HG03159 (cell line): ENCODE data around the gene MYO1D.
A peak's percentile ranks its signal among the peaks of the same experiment; 100 is the strongest.

Source experiments
- ATAC-seq: cut with Tn5 transposase; IDR thresholded peaks from one replicate; pipeline ENCODE4 v1.9.1; 2021; ENCODE audit warnings: mild to moderate bottlenecking, moderate library complexity; ENCODE audit not compliant: unreplicated experiment

Gene MYO1D

GRCh38 chr17:32591405-32591804, 285.5 kb downstream of the MYO1D start:
- ATAC-seq, result no peak

DNA sequence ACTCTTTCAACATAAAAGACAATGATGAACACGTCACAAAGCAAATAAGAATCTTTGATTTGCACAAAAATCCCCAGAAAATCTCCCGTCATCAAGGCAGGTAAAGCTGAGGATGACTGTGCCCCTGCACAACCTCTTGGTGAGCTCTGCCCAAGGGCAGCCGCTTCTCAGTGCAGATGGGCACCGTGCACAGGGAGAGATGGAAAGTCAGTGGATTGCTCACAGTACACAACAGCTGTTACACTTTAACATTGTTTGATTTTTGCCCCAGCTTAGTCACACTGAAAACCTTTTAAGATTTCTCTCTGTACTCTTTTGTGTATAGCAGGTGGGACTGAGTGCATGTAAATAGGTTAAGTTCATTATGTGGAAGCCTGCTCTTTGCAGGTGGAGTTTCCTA, 285.9 kb downstream of the MYO1D start:
- ATAC-seq, result no peak

DNA sequence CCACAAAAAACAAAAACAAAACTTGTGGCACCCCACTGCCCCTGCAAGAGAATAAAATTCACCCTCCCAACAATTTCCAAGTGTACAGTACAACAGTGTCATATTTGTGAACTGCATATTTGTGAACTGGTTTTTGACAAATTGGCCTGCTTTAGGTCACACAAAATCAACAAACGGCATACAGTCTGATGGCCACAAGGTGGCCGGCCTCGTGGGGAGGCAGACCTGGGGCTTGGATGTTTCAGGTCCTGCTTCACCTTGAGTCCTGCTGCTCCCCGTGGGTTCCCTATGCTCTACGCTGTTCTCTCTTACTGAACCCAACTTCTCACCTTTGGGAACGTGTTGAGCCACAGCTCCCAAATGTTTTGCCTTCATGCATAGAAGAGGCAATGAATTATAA, 287.9 kb downstream of the MYO1D start:
- no peak for ATAC-seq

GRCh38 chr17:32588135-32588534, 288.8 kb downstream of the MYO1D start:
- no peak for ATAC-seq

DNA sequence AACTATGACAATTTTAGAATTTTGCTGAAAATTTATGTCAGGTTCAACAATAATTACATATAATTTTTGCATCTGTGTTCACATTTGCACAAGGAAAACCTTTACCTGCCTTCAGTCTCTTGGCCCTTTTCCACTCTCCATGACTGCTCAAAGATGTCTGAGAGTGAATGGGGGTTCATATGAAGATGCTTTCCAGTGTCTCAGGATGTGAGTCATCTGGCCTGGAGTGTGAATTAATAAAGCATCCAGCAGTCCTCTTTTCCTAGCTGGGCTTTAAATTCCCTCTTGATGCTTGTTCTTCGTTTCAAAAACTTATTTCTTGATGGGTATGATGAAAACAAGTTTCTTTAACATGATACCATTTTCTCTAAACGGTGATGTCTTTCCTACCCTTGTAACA, 290.3 kb downstream of the MYO1D start:
- no peak for ATAC-seq

GRCh38 chr17:32584792-32585191, 292.1 kb downstream of the MYO1D start:
- ATAC-seq, result no peak

DNA sequence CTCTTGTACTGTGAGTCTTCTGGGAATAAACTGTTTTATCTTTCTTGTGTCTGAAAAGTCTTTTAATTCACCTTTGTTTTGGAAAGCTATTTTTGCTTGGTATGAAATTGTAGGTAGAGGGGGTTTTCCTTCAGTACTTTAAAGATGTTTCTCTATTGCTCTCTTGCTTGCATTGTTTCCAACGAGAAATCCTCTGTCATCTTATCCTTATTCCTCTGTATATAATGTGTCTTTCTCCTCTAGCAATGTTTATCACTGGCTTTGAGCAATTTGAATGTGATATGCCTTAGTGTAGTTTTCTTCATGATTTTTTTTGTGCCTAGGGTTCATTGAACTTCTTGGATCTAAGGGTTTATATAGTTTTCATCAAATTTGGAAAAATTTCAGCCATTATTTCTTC, 293.9 kb downstream of the MYO1D start:
- ATAC-seq, result no peak

DNA sequence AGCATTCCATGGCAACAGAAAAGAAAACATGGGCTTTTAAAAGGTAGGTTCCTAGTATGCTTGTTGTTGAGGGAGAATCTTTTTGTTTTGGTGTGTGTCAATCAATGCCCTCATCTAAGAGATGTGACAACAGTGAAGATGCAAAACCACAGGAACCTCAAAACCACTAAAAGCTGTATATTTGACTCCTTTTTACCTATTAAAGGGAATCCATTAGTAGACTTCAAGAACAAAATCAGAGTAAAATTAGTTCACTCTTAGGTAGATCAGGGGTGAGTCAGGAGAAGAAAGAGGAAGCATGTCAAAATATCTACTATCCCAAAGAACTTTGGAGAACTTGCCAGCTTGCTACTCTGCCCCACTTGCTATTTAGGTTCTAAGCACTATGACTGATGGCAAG, 301.1 kb downstream of the MYO1D start:
- no peak for ATAC-seq

DNA sequence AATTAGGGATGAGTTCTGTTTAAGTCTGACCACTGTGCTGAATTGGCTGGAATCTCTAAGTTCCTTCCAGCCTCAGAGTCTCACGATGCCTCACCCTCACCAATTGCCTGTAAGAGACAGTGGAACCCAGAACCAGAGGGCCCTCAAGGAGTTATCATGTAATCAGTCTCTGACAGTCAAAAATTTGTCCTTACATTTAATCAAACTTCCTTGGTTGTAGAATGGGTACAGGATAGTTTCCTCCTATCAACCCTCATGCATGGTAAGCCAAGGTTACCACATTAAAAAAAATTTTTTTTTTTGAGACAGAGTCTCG, 306.9 kb downstream of the MYO1D start:
- no peak for ATAC-seq

GRCh38 chr17:32569171-32570080, 307.5 kb downstream of the MYO1D start:
- ATAC-seq, result no peak

- no peak for ATAC-seq
These were observed 308.2 kb downstream of the MYO1D start for GRCh38 chr17:32568705-32569104.

DNA sequence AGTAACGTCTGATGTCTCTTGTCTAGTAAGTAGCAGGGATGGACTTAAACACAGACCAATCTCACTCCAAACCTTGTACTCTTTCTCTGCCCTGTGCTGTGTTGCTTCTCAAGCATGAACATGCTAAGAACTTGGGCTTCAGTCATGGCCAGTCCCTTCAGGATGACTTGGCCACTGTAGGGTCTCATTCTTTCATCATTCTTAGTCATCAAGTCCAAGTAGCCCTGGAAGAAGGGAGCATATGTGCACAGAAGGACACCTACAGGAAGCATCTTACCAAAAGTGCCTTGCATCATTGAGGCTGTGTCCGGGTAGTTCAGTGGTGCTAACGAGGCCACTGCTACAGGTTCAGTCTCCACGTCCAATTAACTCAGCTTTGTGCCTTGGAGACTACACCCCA, 309.4 kb downstream of the MYO1D start:
- ATAC-seq, result no peak

GRCh38 chr17:32567086-32567485, 309.8 kb downstream of the MYO1D start:
- ATAC-seq, result no peak

DNA sequence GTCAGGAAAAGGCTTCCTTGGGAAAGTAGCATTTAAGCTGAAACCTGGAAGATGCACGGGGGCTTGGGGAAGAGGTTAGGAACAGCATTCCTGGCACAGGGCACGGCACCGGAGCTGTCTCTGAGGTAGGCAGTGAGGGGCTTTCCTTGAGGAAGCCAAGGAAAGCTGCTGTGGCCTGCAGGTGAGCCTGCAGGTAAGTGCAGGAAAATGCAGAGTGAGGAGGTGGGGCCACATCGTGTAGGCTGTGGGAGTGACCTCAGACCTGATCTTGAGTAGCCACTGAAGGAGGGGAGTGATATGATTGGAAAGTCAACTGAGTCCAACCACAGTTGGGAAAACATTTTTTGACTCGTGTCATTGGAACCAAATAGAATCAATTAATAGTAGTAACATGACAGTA, 310.6 kb downstream of the MYO1D start:
- no peak for ATAC-seq

DNA sequence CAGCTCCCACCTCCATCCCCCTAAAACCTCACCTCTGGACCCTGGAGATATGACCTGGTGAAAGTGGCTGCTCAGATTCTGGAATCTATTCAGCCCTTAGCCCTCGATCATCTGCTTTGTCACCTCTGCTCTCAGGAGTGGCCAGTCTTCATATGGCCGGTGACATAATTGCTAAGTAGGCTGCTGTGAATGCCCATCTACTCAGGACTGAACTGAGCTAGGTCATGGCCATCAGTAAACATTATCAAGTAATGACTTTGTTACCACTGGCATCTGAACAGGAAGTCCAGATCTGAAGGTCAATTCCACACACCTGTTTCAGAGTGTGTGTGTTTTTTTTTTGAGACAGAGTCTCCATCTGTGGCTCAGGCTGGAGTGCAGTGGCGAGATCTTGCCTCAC, 311.5 kb downstream of the MYO1D start:
- no peak for ATAC-seq

DNA sequence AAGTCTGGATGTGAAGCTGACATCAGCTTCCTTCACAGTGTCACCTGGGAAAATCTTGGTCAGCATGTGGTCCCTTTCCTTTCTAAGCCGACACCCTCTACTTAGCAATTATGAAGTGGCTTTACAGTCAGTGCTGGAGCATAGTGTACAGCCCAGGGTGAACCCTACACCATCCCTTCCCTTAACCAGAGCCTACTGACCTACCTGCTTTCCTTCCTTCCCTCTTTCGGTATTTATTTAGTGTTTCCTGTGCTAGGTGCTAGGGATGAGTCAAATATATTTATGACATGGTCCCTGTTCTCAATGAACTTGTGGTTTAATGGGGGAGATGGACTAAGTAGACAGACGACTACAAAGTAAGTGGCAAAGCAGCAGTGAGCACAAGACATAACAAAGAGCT, 312.6 kb downstream of the MYO1D start:
- ATAC-seq, result no peak

DNA sequence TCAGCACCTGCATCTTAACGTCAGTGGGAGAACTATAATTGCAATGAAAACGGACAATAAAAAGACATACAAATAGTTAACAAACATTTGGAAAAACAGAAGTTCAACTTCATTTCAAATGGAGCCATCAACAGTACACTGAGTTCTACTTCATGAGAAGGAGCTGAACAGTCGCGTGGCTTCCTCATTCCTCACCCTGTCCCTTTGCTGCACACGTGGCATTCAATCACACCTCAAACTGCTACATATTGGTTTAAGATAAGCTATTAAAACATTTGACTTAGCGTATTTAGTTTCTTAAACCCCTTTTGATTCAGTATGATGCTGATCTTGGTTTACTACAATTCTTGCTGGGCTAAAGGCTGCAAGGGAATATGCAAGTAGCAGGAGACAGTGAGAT, 313.3 kb downstream of the MYO1D start:
- ATAC-seq, result no peak

DNA sequence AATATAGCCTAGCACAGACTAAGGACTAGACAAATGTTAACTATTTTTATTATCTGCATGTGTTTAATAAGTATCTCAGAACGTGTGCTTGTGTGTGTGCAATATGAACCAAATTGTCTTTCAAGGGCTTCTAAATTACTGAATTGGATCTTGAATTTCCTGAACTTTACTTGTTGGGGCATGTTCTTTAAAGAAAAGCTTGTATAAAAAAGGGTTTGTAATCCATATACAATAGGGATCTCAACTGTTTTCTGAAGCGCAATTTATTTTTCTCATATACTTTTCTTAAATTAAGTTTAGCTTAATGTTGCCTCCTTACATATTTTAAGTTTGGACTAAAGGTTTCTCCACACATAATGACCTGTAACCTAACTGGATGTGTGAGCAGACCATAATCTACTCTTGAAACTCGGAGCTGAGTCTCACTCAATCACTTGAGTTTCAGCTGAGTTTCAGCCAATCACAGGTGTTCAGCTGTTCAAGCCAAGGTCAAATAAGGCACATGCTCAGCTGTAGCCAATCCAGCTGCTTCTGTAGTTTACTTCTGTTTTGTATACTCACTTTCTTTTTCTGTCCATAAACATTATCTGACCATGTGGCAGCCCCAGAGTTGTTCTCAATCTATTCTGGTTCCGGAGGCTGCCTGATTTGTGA, 317.8 kb downstream of the MYO1D start:
- peak; percentile 89 for ATAC-seq

GRCh38 chr17:32558326-32558955, 318.5 kb downstream of the MYO1D start:
- ATAC-seq, result no peak

- no peak for ATAC-seq
These were observed 321.2 kb downstream of the MYO1D start for GRCh38 chr17:32555611-32556310.

GRCh38 chr17:32553168-32553567, 323.8 kb downstream of the MYO1D start:
- ATAC-seq, result no peak

DNA sequence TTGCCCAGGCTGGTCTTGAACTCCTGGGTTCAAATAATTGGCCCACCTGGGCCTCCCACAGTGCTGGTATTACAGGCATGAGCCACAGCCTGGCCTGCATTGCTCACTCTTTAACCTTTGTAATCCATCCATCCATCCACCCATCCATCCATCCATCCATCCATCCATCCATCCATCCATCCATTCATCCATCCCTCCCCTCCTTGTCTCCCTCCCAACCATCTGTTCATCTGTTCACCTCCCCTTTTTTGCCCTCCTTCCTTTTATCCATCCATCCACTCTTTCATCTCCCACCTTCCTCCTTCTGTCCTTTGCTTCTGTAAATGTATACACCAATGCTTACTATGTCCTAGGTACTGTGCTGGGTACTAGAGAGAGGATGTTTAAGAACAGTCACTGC, 324.6 kb downstream of the MYO1D start:
- no peak for ATAC-seq
